ENCODE results near the gene VASP.

VASP gene

DNA sequence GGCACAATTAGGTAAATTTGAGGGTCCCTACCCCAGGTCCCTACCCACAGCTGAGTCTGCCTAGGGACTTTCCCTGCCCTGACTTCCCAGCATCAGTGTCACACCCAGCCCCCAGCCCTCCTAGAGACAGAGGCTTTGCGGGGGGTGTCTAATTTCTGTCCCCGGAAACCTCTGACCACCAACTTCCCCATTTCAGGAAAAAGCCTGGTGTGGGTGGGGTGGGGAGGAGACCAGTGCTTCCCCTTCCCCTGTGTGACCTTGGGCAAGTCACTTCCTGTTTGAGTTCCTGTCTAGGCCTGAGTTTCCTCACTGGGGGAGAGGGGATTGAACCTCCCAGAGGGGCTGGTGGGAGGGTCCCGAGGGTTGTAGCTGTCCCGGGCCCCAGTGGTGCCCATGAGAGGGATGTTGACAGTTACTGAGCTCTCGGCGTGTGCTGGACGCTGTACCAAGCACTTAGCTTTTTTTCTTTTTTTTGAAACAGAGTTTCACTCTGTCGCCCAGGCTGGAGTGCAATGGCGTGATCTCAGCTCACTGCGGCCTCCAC, 7.9 kb downstream of the VASP start:
- no peak for DNase-seq (ENCODE audit: low spot score)

DNA sequence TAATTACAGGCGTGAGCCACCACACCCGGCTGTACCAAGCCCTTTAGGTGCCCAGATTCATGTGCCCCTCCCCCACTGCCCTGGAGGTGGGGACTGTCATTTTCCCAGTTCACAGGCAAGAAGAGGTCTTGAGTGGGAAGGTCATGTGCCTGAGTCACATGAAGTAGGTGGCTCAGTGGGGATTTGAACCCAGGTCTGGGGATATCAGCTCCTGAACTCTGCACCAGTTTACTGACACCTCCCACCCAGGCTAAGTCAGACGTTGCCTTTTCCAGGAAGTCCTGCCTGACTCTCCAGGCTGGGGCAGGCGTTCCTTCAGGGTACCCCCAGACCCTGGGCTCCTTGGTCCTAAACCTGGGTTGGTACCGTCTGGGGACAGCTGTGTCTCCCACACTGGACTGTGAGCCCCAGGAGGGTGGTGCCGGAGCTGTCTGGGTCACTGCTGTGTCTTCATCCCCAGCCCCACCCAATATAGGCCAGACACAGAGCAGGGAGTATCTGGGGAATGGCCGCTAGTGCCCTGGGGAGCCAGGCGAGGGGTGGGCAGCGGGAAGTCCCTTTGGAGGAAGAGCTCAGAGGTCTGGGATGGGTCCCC, 8.6 kb downstream of the VASP start:
- no peak for DNase-seq (ENCODE audit: low spot score)

DNA sequence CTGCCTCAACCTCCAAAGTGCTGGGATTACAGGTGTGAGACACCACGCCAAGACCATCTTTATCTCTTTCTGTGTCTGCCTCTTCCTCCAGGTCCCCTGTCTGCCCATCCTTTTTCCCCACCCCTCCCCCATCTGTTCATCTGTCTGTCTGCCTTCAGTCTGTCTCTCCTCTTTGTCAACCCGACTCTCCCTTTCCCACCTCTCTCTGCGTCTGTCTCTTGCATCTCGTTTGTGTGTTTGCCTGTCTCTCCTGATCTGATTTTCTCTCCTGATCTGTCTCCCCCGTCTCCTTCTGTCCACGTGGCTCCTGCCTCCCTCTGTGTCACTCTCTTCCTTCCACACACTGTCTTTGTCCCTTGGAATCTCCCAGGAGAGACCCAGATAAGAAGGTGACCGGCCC, 10.0 kb downstream of the VASP start:
- DNase-seq (ENCODE audit: low spot score) = no peak

DNA sequence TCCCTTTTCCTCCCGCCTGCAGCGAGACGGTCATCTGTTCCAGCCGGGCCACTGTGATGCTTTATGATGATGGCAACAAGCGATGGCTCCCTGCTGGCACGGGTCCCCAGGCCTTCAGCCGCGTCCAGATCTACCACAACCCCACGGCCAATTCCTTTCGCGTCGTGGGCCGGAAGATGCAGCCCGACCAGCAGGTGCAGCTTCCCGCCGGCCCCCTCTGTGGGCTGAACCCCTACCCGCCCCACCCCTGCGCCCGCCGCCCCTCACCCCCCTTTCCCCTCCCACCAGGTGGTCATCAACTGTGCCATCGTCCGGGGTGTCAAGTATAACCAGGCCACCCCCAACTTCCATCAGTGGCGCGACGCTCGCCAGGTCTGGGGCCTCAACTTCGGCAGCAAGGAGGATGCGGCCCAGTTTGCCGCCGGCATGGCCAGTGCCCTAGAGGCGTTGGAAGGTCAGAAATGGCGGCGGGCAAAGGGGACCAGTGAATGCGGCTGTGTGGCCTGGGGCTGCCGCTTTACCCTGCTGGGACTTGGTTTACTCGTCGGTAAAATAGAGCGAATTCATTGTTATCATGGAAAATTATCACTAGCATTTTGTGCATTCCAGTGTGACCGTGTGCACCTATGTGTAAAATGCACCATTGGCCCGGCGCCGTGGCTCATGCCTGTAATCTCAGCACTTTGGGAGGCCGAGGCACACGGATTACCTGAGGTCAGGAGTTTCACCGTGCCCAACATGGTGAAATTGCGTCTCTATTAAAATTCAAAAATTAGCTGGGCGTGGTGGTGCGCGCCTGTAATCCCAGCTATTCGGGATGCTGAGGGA, 10.6 kb downstream of the VASP start:
- DNase-seq (ENCODE audit: low spot score) = no peak

DNA sequence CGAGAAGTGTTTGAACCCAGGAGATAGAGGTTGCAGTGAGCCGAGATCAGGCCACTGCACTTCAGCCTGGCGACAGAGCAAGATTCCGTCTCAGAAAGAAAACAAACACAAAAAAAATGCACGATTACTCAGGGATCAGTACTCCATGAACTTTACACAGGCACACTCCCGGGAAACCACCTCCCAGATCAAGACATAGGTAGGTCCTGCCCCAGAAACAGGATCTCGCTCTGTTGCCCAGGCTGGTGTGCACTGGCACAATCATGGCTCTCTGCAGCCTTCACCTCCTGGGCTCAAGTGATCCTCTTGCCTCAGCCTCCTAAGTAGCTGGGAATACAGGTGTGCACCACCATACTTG, 11.2 kb downstream of the VASP start:
- DNase-seq (ENCODE audit: low spot score) = no peak

DNA sequence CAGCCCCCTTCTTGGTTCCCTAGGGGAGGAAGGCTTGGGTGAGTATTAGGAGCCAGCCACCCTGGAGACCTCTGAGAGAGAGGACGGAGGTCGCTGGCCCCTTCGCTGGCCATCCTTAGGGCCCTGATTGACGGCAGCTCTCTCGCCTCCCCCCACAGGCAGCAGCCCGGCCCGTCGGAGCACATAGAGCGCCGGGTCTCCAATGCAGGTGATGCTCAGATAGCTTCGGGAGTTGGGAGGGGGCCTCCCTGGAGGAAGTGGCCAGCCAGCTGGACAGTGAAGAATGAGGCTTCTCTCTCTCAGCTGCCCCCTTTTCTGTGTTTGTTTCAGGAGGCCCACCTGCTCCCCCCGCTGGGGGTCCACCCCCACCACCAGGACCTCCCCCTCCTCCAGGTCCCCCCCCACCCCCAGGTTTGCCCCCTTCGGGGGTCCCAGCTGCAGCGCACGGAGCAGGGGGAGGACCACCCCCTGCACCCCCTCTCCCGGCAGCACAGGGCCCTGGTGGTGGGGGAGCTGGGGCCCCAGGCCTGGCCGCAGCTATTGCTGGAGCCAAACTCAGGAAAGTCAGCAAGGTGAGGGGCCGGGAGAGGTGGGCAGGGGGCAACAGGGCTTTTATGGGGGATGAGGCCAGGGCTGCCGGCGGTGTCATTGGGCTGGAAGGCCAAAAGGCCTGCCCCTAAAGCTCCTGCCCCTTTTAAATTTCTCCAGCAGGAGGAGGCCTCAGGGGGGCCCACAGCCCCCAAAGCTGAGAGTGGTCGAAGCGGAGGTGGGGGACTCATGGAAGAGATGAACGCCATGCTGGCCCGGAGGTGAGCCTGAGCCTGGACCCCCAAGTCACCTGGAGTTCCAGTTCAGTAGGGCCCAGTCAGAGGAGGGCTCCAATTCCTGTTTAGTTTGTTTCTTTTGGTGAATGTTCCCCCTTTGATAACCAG, 15.0 kb downstream of the VASP start:
- no peak for DNase-seq (ENCODE audit: low spot score)

DNA sequence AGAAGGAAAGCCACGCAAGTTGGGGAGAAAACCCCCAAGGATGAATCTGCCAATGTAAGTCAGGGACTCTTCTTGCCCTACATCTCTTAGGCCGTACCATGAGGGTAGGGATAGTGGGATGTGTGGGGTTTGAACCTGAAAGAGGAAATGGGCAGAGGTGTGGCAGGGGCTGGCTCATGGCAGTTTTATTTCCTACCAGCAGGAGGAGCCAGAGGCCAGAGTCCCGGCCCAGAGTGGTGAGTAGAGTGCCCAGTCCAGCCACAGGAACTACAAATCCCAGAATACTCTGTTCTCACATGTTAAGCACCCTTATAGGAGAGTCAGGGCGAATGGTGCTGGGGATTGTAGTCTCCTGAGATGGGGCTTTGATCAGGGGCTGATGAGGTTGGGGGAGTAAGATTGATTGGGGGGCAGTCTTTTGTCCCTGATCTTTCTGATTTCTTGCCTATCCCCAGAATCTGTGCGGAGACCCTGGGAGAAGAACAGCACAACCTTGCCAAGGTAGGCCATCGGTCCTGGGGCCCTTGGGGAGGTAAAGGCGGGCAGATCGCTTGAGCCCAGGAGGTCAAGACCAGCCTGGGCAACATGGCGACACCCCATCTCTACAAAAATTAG, 16.5 kb downstream of the VASP start:
- peak; percentile 92 for DNase-seq (ENCODE audit: low spot score)

DNA sequence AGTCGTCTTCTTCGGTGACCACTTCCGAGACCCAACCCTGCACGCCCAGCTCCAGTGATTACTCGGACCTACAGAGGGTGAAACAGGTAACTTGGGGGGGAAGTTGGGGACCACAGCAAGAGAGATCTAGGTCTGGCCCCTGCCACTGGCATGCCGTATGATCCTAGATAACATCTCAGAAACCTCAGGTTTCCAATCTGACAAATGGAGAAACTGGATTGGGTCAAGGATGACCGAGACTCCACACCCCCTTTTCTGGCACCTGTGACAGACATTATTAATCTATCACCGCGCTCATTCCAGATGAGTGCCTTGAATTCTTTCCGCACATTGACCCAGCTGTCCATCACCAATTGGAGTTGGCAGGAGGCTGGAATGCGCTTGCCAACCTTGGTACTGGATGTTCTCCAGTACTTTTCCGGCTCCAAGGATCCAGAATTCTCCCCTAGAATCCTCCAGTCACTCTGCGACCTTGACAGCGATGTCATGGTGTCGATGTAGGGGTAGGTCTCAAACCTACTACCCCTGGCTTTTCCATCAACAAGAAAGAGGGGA, 17.4 kb downstream of the VASP start:
- no peak for DNase-seq (ENCODE audit: low spot score)

DNA sequence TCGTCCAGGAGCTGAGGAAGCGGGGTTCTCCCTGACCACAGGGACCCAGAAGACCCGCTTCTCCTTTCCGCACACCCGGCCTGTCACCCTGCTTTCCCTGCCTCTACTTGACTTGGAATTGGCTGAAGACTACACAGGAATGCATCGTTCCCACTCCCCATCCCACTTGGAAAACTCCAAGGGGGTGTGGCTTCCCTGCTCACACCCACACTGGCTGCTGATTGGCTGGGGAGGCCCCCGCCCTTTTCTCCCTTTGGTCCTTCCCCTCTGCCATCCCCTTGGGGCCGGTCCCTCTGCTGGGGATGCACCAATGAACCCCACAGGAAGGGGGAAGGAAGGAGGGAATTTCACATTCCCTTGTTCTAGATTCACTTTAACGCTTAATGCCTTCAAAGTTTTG, 18.9 kb downstream of the VASP start:
- peak; percentile 88 for DNase-seq (ENCODE audit: low spot score)

DNA sequence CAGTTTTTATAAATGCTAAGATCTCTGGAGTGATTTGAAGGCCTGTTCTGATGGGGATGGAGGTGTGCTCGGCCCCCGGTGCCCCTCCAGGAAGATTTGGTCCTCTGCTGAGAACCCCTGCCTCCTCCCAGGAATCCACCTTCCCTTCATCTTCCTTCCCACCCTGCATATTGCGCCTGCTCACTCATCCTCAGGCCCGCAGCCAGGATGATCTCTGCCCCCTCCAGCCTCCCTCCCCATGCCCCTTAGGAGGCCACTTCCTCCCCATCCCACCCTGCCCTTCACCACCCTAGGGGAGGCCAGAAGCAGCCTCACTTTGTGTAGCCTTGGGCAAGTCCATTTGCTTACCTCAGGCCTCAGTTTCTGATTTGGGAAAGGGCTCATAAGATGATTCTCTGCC, 19.7 kb downstream of the VASP start:
- no peak for DNase-seq (ENCODE audit: low spot score)

DNA sequence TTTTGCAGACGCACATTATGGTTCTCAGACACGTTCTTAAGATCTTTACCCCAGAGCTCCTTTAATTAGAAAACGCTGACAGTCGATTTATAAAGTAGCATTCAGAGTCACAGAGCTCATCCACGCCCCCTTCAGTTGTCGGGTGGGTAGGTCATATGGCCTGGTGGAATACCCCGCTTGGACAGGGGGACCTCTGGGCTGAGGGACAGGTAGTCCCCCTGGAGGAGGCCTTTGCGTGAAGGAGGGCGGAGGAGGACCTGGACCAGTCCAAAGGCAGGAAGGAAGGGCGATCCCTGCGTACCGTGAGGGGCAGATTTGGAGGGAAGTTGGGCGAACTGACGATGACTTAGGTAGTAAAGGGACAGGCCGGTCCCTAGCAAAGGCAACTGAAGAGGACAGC, 20.5 kb downstream of the VASP start:
- DNase-seq (ENCODE audit: low spot score) = no peak

DNA sequence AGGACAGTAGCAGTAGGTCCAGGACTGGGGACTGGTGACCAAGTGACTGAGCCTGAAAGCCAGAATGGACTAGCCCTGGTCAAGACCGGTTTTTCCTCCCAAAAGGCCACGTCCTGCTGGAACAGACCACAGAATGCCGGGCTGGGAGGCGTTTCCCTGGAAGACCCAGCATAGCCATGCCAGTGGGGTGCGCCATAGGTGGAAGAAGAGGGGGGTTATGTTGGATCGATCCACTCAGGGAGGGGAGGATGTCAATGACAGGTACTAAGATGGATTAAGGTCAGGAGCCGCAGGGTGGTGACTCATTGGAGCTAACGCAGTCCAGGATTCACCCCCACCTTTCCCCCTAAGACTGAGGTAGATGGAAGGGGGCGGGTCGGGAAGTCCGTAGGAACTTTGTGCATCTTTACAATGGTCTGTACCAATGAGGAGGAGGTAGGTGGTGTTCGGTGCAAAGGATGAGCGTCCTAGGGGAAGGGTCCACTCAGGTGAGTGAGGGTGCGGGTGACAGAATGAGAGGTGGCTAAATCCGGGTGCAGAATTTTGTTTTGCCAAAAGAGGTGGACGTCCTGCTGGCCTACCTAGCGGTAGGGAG, 21.0 kb downstream of the VASP start:
- no peak for DNase-seq (ENCODE audit: low spot score)

DNA sequence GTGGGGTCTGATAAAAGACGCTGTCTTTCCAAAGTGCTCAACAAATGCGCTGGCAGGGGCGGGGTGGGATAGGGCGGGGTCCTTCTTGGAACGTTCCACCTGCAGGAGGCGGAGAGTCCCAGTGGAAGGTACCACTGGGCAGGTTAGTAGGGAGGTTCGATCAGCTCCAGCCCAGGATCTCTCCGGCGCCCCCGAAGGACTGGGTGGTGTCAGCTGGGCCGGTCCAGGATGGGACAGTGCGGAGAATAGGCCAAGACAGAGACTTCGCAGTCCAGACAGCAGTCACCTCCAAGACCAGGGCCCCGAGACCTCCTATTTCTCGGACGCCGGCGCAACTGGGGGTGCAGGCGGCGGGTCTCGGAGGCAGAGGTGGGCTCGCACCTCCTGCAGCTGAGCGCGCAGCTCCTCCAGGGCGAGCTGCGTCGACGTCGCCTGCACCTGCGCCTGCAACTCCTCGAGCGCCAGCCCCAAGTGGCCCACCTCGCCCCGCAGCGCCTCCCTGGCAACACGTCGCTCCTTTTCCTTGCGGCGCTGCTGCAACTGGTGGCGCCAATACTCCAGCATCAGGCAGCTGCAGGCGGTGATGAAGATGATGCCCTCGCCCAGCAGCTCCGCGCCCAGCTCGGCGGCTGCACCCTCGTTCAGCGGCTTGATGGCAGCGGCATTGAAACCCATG, 21.6 kb downstream of the VASP start:
- no peak for DNase-seq (ENCODE audit: low spot score)

DNA sequence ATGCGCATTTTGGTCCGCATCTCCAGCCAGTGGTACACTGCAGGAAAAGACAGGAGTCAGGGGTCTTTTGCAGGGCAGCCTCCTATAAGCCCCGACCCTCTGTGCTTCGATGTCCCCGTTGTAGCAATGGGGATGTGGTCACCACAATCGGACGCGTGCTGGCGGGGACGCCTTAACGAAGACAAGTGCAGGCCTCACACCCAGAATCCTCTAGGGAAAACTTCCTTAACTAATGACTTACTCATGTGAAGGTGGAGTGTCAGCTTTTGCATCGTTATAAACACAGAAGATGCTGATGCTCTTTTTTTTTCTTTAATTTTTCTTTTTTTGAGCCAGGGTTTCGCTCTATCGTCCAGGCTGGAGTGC, 22.1 kb downstream of the VASP start:
- DNase-seq (ENCODE audit: low spot score) = no peak

DNA sequence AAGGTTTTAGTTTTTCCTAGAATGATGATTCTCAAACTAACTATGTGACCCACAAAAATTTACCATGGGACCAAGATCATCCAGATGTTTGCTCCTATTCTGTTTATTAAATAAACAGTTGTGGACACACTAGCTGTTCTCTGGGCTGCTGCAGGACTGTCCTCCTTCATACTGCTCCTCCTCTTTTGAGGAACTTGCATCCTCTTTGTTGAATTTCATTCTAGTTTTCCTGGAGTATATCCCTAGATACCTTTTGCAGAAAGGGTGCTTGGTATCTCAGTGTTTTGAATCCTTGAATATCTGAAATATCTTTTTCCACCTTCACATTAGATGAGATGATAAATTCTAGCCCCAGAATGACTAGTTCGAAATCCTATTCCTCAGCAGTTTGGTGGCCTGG, 24.1 kb downstream of the VASP start:
- no peak for DNase-seq (ENCODE audit: low spot score)

DNA sequence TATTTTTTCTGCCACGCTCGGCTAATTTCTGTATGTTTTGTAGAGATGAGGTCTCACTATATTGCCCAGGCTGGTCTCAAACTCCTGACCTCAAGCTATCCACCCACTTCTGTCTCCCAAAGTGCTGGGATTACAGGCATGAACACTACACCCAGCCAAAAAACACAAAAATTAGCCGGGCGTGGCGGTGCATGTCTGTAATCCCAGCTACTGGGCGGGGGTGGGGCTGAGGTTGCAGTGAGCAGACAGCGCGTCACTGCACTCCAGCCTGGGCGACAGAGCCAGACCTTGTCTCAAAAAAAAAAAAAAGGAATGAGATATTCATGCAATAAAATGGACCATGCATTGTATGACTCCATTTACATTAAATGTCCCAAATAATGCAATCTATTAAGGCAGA, 32.2 kb downstream of the VASP start:
- DNase-seq (ENCODE audit: low spot score) = no peak

DNA sequence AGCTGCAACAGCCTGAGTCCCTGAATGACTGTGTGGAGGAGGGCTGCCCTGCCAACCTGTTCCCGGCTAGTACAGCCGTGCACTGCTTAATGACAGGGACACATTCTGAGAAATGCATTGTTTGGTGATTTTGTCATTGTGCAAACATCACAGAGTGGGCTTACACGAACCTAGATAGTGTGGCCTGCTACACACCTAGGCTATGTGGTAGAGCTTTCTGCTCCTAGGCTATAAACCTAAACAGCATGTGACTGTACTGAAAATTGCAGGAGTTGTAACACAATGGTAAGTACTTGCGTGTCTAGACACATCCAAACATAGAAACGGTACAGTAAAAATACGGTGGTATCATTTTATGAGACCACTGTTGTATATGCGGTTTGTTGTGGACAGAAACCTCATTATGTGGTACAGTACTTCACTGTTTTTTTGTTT, 35.0 kb downstream of the VASP start:
- no peak for DNase-seq (ENCODE audit: low spot score)

DNA sequence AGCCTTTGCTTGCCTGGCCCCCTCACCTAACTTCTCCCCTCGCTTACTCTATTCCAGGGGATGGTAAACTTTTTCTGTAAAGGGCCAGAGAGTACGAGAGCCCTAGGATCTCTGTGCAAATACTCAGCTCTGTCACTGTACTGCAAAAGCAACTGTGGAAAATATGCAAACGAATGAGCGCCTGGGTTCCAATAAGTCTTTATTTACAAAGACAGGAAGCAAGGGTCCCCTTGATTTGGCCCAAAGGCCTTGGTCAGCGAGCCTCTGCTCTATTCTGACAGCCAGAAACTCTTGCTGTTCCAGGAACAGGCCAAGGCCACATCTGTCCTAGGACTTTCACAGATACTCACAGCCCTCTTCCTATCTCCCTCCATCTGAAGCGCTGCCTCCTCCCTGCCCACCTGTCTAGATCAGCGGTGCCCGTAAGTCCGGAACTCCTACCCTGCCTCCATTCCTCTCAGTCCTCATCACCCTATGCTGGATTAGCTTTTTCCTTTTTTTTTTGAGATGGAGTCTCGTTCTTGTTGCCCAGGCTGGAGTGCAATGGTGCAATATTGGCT, 40.0 kb downstream of the VASP start:
- DNase-seq (ENCODE audit: low spot score) = no peak

DNA sequence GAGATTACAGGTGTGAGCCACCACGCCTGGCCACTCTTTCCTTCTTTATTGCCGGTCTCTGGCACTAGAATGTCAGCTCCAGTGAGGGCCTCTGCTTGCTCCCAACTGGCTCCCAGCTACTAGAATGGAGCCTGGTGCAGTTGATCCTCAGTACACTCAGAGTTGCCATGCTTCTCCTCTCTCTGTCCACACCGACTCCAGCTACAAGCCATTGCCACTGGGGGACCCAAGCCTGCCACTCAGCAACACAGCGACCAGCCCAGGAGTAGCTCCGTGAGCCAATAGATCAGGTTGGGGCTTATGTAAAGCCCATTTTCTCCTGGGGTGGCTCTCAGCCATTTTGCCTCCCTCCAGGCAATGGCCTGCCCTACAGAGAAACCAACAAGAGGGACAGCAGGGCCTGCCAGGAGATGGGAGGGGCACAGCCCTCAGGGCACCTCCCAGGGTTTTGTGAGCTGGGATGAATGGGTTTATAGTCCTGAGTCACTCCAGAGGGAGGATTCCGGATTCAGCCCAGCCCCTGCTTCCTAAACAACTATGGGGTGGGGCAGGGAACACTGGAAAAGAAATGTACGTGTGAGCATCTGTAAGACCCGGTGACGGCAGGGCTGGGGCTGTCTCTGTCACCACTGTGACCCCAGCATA, 40.8 kb downstream of the VASP start:
- DNase-seq (ENCODE audit: low spot score) = no peak

DNA sequence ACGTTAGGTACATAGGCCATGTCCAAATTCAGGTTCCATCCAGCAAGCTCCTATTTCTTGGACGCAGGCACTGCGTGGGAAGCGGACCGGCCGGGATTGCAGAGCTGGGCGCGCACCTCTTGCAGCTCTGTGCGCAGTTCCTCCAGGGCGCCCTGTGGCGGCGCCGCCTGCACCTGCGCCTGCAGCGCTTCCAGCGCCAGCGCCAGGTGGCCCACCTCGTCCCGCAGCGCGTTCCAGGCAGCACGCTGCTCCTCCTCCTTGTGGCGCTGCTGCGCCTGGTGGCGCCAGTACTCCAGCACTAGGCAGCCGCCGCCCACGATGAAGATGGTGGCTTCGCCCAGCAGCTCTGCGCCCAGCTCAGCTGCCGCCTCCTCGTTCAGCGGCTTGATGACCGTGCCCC, 46.2 kb downstream of the VASP start:
- DNase-seq (ENCODE audit: low spot score) = peak; percentile 27

Measured in D341Med (cell line).